ENCODE results near the gene DNAJC4. TPM values are rescaled to one million over a fixed set of nuclear protein-coding genes. Genes with fewer than 3 reads are reported as not detected.

The DNAJC4 gene
- polyA plus RNA-seq, 3 donors from 2014 or later, result 25.2 to 32.6 (median 26.7) TPM

DNA sequence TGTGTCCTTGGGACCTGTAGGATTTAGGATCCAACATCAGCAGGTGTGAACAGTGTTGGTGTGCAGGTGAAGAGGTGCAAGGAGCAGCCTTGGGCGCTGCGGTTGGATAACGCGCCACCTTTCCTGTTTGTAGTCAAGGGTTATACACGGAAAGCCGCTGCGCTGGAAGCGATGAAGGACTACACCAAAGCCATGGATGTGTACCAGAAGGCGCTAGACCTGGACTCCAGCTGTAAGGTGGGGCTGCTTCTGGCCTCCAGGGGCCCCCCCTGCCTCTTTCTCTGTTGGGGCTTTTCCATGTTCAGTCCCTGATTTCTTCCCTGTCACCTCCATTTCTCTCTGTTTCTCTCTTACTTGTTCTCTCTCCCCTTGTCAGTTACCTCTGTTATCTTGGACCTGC lies 27.4 kb upstream of the DNAJC4 start:
- Mint-ChIP-seq H3K27ac (no peak overlapping the region), H3K27me3 (ENCODE audit: low read depth in 3 of 3) (peaks cover 3 to 11% (median 6%) of the 10 kb centered on the region in 3 donors), H3K9me3 (no peaks in the 10 kb centered on the region), H3K4me3 (no peak overlapping the region), H3K4me1 (peaks cover 25 to 33% of the 10 kb centered on the region in 2 donors), H3K36me3 (peaks cover 19 to 41% (median 28%) of the 10 kb centered on the region in 3 donors)
- DNase-seq, result no peak

DNA sequence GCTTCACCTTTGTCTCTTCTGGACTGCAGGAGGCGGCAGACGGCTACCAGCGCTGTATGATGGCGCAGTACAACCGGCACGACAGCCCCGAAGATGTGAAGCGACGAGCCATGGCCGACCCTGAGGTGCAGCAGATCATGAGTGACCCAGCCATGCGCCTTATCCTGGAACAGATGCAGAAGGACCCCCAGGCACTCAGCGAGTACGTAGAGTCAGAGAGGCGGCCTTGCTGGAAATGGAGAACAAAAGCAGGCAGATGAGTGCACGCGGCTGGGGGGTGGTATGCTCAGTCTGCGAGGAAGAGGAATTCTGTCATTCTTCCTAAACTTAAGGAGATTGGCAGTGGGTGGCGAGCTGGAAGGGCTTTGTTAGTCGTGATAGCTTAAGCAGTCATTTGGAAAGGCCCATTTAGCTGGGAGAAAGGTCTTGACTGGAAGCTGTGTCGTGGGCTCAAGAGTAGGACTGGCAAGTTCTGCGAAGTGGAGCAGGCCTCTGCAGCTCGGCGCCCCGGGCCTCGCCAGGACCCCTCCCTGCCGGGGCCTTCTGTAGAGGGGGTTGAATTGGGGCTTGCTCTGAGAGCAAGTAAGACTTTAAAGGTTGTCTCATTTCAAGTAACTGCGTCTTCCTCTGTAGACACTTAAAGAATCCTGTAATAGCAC lies 26.8 kb upstream of the DNAJC4 start:
- no peak for DNase-seq
- Mint-ChIP-seq H3K36me3 (peaks cover 19 to 41% (median 28%) of the 10 kb centered on the region in 3 donors), H3K4me1 (peaks cover 25 to 34% of the 10 kb centered on the region in 2 donors), H3K27me3 (ENCODE audit: low read depth in 3 of 3) (peaks cover 3 to 11% (median 6%) of the 10 kb centered on the region in 3 donors), H3K9me3 (no peaks in the 10 kb centered on the region), H3K27ac (peak overlapping the region in 4 of 6 donors; percentile 49 to 90 (median 67)), H3K4me3 (peak overlapping the region in 1 of 5 donors; percentile 17)

DNA sequence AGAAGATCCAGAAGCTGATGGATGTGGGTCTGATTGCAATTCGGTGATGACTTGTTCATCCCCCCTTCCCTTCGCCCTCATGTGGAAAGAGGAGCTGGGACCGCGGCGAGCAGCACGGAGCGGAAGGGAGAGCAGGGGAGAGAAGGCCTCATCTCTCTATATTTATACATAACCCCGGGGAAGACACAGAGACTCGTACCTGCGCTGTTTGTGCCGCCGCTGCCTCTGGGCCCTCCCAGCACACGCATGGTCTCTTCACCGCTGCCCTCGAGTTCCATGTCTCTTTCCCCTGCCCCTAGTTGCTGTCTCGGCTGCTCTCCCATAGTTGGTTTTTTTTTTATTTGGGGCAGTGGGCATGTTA lies 26.3 kb upstream of the DNAJC4 start:
- peaks cover 30 to 39% of the 10 kb centered on the region in 2 donors for H3K4me1 Mint-ChIP-seq

DNA sequence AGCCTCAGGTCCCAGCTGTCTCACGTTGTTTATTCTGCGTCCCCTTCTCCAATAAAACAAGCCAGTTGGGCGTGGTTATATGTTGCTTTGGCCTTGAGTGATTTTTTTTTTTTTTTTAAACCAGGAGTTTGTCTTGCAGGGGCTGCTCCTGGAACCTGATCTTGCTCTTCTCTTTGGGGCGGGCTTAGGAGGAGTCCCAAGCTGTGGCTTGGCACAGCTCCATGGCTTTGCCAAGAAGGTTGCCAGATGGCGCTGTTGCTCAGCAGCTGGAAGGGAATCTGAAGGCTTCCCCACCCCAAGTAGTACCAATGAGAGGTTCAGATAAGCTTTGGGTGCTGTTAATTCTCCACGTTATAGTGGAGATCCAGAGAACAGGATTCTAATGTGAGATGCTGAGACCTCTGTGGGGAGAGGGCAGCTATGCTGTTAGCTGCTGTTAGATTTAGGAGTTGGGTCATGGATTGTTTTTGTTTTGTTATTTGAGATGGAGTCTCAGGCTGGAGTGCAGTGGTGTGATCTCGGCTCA lies 25.8 kb upstream of the DNAJC4 start:
- Mint-ChIP-seq H3K4me3 (peak overlapping the region; percentile 44 to 86 (median 82)), H3K9me3 (no peaks in the 10 kb centered on the region), H3K4me1 (peaks cover 32 to 40% of the 10 kb centered on the region in 2 donors), H3K27ac (peak overlapping the region; percentile 83 to 97 (median 91)), H3K36me3 (peaks cover 19 to 41% (median 28%) of the 10 kb centered on the region in 3 donors), H3K27me3 (ENCODE audit: low read depth in 3 of 3) (peaks cover 5 to 11% (median 6%) of the 10 kb centered on the region in 3 donors)
- peak; percentile 71 to 79 (median 74) for DNase-seq

More for the DNA sequence above, 26.3 kb upstream of the DNAJC4 start:
- Mint-ChIP-seq H3K4me3 (no peak overlapping the region), H3K27ac (peak overlapping the region in 5 of 6 donors; percentile 40 to 92 (median 84)), H3K27me3 (ENCODE audit: low read depth in 3 of 3) (peaks cover 3 to 11% (median 6%) of the 10 kb centered on the region in 3 donors), H3K9me3 (no peaks in the 10 kb centered on the region), H3K36me3 (peaks cover 19 to 41% (median 28%) of the 10 kb centered on the region in 3 donors)
- DNase-seq, result no peak

DNA sequence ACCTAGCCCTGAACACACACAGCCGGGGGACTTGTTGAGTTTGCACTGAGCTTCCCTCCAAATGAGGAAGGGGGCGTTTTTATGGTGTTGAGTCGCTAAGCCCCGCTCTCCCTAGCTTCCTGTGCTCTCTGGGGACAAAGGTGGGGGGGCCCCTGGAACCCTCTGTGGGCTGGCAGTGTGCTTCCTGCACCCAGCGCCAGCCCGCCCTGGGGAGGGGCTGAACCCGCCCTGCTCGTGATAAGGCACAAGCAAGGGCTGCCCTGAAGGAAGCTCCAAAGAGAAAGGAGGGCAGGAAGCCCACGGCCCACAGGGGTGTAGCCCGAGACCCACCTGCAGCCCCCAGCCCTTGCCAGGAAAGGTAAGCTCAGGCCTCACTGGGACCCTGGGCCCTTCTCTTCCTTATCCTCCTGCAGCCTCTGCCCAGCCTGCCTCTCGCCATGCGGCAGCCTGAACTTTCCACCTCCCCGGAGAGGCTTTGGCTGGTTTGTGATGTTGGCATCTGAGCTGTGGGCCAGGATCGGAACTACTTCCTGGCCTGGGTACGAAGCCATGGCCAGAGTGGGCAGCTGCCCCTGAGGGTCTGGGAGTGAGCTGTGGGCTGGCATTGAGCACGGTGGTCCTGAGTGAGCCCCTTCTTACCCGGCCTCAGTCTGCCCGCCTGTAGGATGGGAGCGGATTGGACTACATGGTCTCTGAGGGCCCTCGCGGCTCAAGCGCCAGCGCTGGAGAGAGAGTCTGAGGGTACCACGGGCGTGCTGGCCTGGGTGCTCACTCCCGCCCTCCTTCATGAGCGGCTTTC lies 23.7 kb upstream of the DNAJC4 start, which contains the start of gene FERMT3:
FERMT3 (plus strand) TSS at position 265 of the 799 bp plus-strand sequence. CDS start 644 bp downstream, outside the sequence.
- H3K4me3 Mint-ChIP-seq, result peak within 1 kb of the TSS; percentile 90 to 95 (median 91)
- peak within 1 kb of the TSS; percentile 91 to 96 (median 95) for H3K27ac Mint-ChIP-seq
- H3K9me3 Mint-ChIP-seq, result no peaks in the 10 kb centered on the region
- H3K4me1 Mint-ChIP-seq, result peaks cover 32 to 45% of the 10 kb centered on the region in 2 donors
- peaks cover 15 to 27% (median 17%) of the 10 kb centered on the region in 3 donors for H3K36me3 Mint-ChIP-seq
- DNase-seq, result peak; percentile 63 to 68 (median 66)
- H3K27me3 Mint-ChIP-seq (ENCODE audit: low read depth in 3 of 3), result peaks cover 5 to 11% (median 6%) of the 10 kb centered on the region in 3 donors

- Mint-ChIP-seq H3K27ac (peak overlapping the region; percentile 91 to 96 (median 95)), H3K4me1 (peaks cover 39 to 45% of the 10 kb centered on the region in 2 donors), H3K9me3 (no peaks in the 10 kb centered on the region), H3K4me3 (peak overlapping the region; percentile 90 to 95 (median 91)), H3K27me3 (ENCODE audit: low read depth in 3 of 3) (peaks cover 5 to 11% (median 6%) of the 10 kb centered on the region in 3 donors), H3K36me3 (peaks cover 18 to 25% (median 21%) of the 10 kb centered on the region in 3 donors)
- DNase-seq, result peak; percentile 78 to 80 (median 79)
These were observed 22.9 kb upstream of the DNAJC4 start for GRCh38 chr11:64207256-64208085.

DNA sequence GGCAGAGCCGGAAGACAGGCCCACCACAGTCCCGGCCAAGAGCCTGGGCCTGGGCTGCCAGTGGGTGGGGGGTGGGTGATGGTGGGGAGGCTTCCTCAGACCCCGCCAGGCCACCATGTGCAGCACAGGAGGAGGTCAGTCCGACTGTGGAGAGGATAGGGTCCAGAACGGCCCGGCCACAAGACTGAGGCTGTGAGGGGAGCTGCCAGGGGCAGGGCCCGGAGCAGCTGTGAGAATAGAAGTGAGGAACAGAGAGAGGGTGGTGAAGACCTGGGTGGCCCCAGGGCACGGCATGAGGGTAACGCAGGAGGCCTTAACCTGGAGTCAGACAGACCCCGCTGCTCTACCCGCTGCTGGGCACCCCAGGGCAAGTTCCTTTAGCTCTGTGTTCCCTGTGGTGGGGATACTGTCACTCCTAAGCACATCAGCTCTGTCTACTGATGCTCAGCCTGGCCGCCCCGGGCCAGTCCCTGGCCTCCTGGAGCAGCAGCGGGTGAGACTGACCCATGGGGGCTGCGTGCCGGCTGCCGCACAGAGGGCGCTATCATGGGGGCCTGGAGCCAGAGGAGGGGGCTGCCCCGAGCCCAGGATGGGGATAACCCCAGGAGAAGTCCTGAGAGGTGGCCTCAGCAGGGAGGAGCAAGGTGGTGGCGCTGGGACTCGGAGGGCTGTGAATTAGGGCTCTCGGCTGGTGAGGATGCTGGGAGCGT lies 22.1 kb upstream of the DNAJC4 start:
- peaks cover 14 to 24% (median 19%) of the 10 kb centered on the region in 3 donors for H3K36me3 Mint-ChIP-seq
- no peaks in the 10 kb centered on the region for H3K9me3 Mint-ChIP-seq
- peak overlapping the region; percentile 90 to 95 (median 91) for H3K4me3 Mint-ChIP-seq
- peak overlapping the region; percentile 91 to 96 (median 95) for H3K27ac Mint-ChIP-seq
- no peak for DNase-seq
- H3K27me3 Mint-ChIP-seq (ENCODE audit: low read depth in 3 of 3), result peaks cover 5 to 11% (median 6%) of the 10 kb centered on the region in 3 donors
- H3K4me1 Mint-ChIP-seq, result peaks cover 43 to 45% of the 10 kb centered on the region in 2 donors

DNA sequence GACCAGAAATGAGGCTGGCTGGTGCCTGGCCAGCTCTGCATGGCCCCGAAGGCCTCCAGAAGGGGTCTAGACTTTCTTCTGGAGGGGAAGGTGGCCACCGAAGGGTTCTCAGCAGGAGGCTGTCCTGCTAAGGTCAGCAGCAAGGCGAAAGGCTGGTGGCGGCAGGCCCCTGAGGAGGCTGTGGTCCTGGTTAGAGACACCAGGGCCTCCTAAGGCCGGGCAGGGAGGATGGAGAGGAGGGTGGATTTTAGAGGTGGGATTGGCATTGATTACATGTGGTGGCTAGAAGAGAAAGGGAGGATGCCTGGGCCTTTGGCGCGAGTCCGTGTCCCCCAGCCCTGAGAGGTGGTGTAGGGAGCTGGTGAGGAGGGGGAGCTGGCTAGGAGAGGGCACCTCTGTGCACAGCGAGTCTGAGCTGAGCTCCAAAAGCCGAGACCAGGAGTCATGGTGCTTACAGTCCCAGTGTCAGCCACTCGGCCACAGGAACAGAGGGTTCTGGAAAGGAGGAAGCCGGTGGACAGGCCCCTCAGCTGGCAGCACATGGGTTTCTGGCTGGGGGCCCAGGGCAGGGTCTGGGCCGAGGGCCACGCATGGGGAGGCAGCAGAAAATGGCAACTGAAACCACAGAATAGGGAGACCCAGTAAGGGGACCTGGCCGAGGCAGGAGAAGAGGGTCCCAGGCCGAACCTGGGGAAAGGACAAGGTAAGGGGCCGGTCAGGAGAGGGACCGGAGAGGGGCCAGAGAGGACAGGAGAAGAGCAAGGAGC lies 21.4 kb upstream of the DNAJC4 start:
- Mint-ChIP-seq H3K4me3 (peak overlapping the region; percentile 31 to 91 (median 54)), H3K4me1 (peaks cover 44 to 45% of the 10 kb centered on the region in 2 donors), H3K9me3 (no peaks in the 10 kb centered on the region), H3K36me3 (peaks cover 14 to 19% (median 15%) of the 10 kb centered on the region in 3 donors), H3K27ac (peak overlapping the region; percentile 79 to 96 (median 95)), H3K27me3 (ENCODE audit: low read depth in 3 of 3) (peaks cover 5 to 10% (median 6%) of the 10 kb centered on the region in 3 donors)
- no peak for DNase-seq

GRCh38 chr11:64209563-64209843 lies 20.8 kb upstream of the DNAJC4 start:
- H3K9me3 Mint-ChIP-seq, result no peaks in the 10 kb centered on the region
- peaks cover 39 to 41% of the 10 kb centered on the region in 2 donors for H3K4me1 Mint-ChIP-seq
- H3K36me3 Mint-ChIP-seq, result peaks cover 11 to 14% (median 11%) of the 10 kb centered on the region in 3 donors
- DNase-seq, result no peak
- H3K27me3 Mint-ChIP-seq (ENCODE audit: low read depth in 3 of 3), result peaks cover 4 to 8% (median 6%) of the 10 kb centered on the region in 3 donors
- peak overlapping the region; percentile 20 to 96 (median 60) for H3K27ac Mint-ChIP-seq
- H3K4me3 Mint-ChIP-seq, result peak overlapping the region in 3 of 5 donors; percentile 41 to 47 (median 44)

GRCh38 chr11:64210301-64211020 lies 19.9 kb upstream of the DNAJC4 start:
- DNase-seq, result no peak
- H3K36me3 Mint-ChIP-seq, result peaks cover 12 to 17% (median 14%) of the 10 kb centered on the region in 3 donors
- peaks cover 2 to 6% (median 5%) of the 10 kb centered on the region in 3 donors for H3K27me3 Mint-ChIP-seq (ENCODE audit: low read depth in 3 of 3)
- peak overlapping the region in 5 of 6 donors; percentile 20 to 95 (median 60) for H3K27ac Mint-ChIP-seq
- H3K9me3 Mint-ChIP-seq, result no peaks in the 10 kb centered on the region
- H3K4me1 Mint-ChIP-seq, result peaks cover 39 to 43% of the 10 kb centered on the region in 2 donors
- H3K4me3 Mint-ChIP-seq, result no peak overlapping the region

- H3K27me3 Mint-ChIP-seq (ENCODE audit: low read depth in 3 of 3), result peaks cover 2 to 6% (median 5%) of the 10 kb centered on the region in 3 donors
- peak overlapping the region in 2 of 6 donors; percentile 3 to 30 for H3K27ac Mint-ChIP-seq
- H3K9me3 Mint-ChIP-seq, result no peaks in the 10 kb centered on the region
- DNase-seq, result no peak
- peaks cover 12 to 17% (median 14%) of the 10 kb centered on the region in 3 donors for H3K36me3 Mint-ChIP-seq
- no peak overlapping the region for H3K4me3 Mint-ChIP-seq
- peaks cover 32 to 36% of the 10 kb centered on the region in 2 donors for H3K4me1 Mint-ChIP-seq
These were observed 19.0 kb upstream of the DNAJC4 start for GRCh38 chr11:64211181-64211872.

Data from immature natural killer cell (primary cell).